HepG2 (cell line): ENCODE data around the gene HAUS5. TPM values are rescaled to one million over a fixed set of nuclear protein-coding genes. Genes with fewer than 3 reads are reported as not detected.

Experiments used
- ATAC-seq: fragments of 200-7000 bp; cut with Tn5 transposase; 3 replicates; pipeline ENCODE4 v1.9.1; 2020; ENCODE audit warnings: mild to moderate bottlenecking, moderate library complexity
- BruUV-seq: library from RNA; stranded (reverse); fragments of 400-500 nt; replicated peaks from 2 replicates; lab custom pipeline; 2021; lab: Mats Ljungman, UMichigan
- CTCF ChIA-PET: fragments of 300-600 bp; formaldehyde crosslinking; extraction: SDS; loops from one replicate; lab custom pipeline; 2021; ENCODE audit warnings: low total read pairs, inconsistent platforms, low intra/inter-chr PET ratio; lab: Yijun Ruan, JAX
- POLR2A ChIA-PET: fragments of 350-600 bp; sonication (Branson Sonifier 250); formaldehyde crosslinking; loops from one replicate; lab custom pipeline; 2020; ENCODE audit warnings: antibody characterized with exemption, inconsistent platforms; lab: Yijun Ruan, JAX
- DNase-seq: peaks from one replicate; pipeline ENCODE4 v3.0.0-alpha.2; 2015; ENCODE audit warnings: low spot score
- FAIRE-seq: peaks from 3 replicates; lab custom pipeline; 2011; peaks lifted over from hg19 to GRCh38; lab: Jason Lieb, UNC
- H2AFZ ChIP-seq: one replicate; pipeline ENCODE4 v1.6.1; 2011; ENCODE audit warnings: low read length, inconsistent platforms
- H3K27ac ChIP-seq: fragments of 300-600 bp; 3 replicates; pipeline ENCODE4 v1.8.0; 2011; ENCODE audit warnings: mixed run types, mild to moderate bottlenecking, mixed read lengths, low read length, inconsistent platforms; ENCODE audit not compliant: insufficient read depth; ENCODE audit errors: extremely low read length
- H3K27me3 ChIP-seq, 2 experiments: fragments of 200-600 bp in 1 of 2; 2 replicates in 1 of 2; 3 replicates in 1 of 2; pipeline versions ENCODE4 v1.6.0 to v1.8.0; 2011; ENCODE audit warnings: low read length in 2 of 2, mild to moderate bottlenecking in 2 of 2, moderate library complexity in 2 of 2, inconsistent platforms in 1 of 2; ENCODE audit not compliant: insufficient read depth in 2 of 2, control insufficient read depth in 1 of 2
- H3K36me3 ChIP-seq, 2 experiments: fragments of 200-600 bp in 1 of 2; replicated peaks in 1 of 2; 2 replicates in 1 of 2; 3 replicates in 1 of 2; pipeline versions ENCODE4 v1.5.1 to v1.8.0; 2011; ENCODE audit warnings: low read length in 2 of 2, inconsistent platforms in 1 of 2; ENCODE audit not compliant: insufficient read depth in 2 of 2, control insufficient read depth in 1 of 2
- H3K4me1 ChIP-seq: 2 replicates; pipeline ENCODE4 v1.5.1; 2012; ENCODE audit warnings: low read length, inconsistent platforms; ENCODE audit not compliant: insufficient read depth
- H3K4me2 ChIP-seq: 2 replicates; pipeline ENCODE4 v1.6.0; 2011; ENCODE audit warnings: low read depth, low read length, inconsistent platforms
- H3K4me3 ChIP-seq, 3 experiments: fragments of 200-600 bp in 1 of 3; sonication (generic), shearing (Covaris generic) in 1 of 3; replicated peaks in 1 of 3; 2 replicates each; pipeline ENCODE4 v1.5.1; 2011 to 2016; ENCODE audit warnings: low read length in 3 of 3, inconsistent platforms in 2 of 3, low read depth in 2 of 3, mild to moderate bottlenecking in 2 of 3, control low read depth in 1 of 3, mixed read lengths in 1 of 3; ENCODE audit not compliant: insufficient read depth in 1 of 3
- H3K79me2 ChIP-seq: one replicate; pipeline ENCODE4 v1.6.1; 2011; ENCODE audit warnings: low read length, inconsistent platforms; ENCODE audit not compliant: insufficient read depth
- H3K9ac ChIP-seq: 2 replicates; pipeline ENCODE4 v1.6.0; 2011; ENCODE audit warnings: mild to moderate bottlenecking, low read depth, low read length, inconsistent platforms; ENCODE audit not compliant: insufficient read depth
- H3K9me3 ChIP-seq: 2 replicates; pipeline ENCODE4 v1.5.1; 2012; ENCODE audit warnings: mild to moderate bottlenecking, low read length
- H4K20me1 ChIP-seq: 2 replicates; pipeline ENCODE4 v1.6.0; 2011; ENCODE audit warnings: inconsistent platforms, mild to moderate bottlenecking, low read length, moderate library complexity; ENCODE audit not compliant: insufficient read depth
- ATF4 ChIP-seq, 2 experiments: fragments of 450-650 bp in 1 of 2; sonication (generic) in 1 of 2; formaldehyde crosslinking; IDR thresholded peaks; 2 replicates each; pipeline versions ENCODE4 v1.5.0 to v1.8.0; 2020 to 2022; ENCODE audit warnings: mild to moderate bottlenecking in 1 of 2, missing genetic modification reagents in 1 of 2
- BCL6 ChIP-seq: IDR thresholded peaks from 2 replicates; pipeline ENCODE4 v1.6.1; 2016; ENCODE audit warnings: missing genetic modification reagents, missing compliant biosample characterization
- CEBPB ChIP-seq: IDR thresholded peaks from 2 replicates; pipeline ENCODE4 v1.6.1; 2011; ENCODE audit warnings: low read depth, low read length, improper control_type of control experiment, borderline replicate concordance
- FOXA1 ChIP-seq, 2 experiments: fragments of 450-650 bp in 1 of 2; sonication (generic) in 1 of 2; formaldehyde crosslinking in 1 of 2; IDR thresholded peaks; 2 replicates each; pipeline versions ENCODE4 v1.4.0 to v1.6.1; 2016 to 2020; ENCODE audit warnings: missing genetic modification reagents in 1 of 2
- KDM5A ChIP-seq: fragments of 200-600 bp; sonication (generic); IDR thresholded peaks from 2 replicates; pipeline ENCODE4 v1.7.0; 2018; ENCODE audit warnings: antibody characterized with exemption, mild to moderate bottlenecking, low read length, borderline replicate concordance
- NKX3-1 ChIP-seq: sonication (generic); formaldehyde crosslinking; IDR thresholded peaks from 2 replicates; pipeline ENCODE4 v1.5.0; 2020; ENCODE audit warnings: missing genetic modification reagents
- RBAK ChIP-seq: sonication (generic); formaldehyde crosslinking; IDR thresholded peaks from 2 replicates; pipeline ENCODE4 v1.5.1; 2020; ENCODE audit warnings: mild to moderate bottlenecking, missing genetic modification reagents
- SAP130 ChIP-seq: IDR thresholded peaks from 2 replicates; pipeline ENCODE4 v1.6.1; 2016; ENCODE audit warnings: low read depth
- ZFP37 ChIP-seq: sonication (generic); formaldehyde crosslinking; IDR thresholded peaks from 2 replicates; pipeline ENCODE4 v1.4.0; 2020; ENCODE audit warnings: missing genetic modification reagents, borderline replicate concordance
- ZFYVE20 ChIP-seq: sonication (generic); formaldehyde crosslinking; IDR thresholded peaks from 2 replicates; pipeline ENCODE4 v1.8.0; 2023; ENCODE audit warnings: low read depth, mild to moderate bottlenecking, moderate library complexity, missing genetic modification reagents, borderline replicate concordance
- ZNF431 ChIP-seq: sonication (generic); formaldehyde crosslinking; IDR thresholded peaks from 2 replicates; pipeline ENCODE4 v1.9.0; 2022; ENCODE audit warnings: missing genetic modification reagents, low read depth, mild to moderate bottlenecking, borderline replicate concordance
- ZNF629 ChIP-seq: sonication (generic); formaldehyde crosslinking; conservative IDR thresholded peaks from 2 replicates; pipeline ENCODE4 v1.5.0; 2020; ENCODE audit warnings: missing genetic modification reagents
- ZNF678 ChIP-seq: sonication (generic); formaldehyde crosslinking; IDR thresholded peaks from 2 replicates; pipeline ENCODE4 v1.4.0; 2020; ENCODE audit warnings: mild to moderate bottlenecking, missing genetic modification reagents
- ZNF770 ChIP-seq: sonication (generic); formaldehyde crosslinking; IDR thresholded peaks from 2 replicates; pipeline ENCODE4 v1.5.0; 2020; ENCODE audit warnings: mild to moderate bottlenecking, missing genetic modification reagents
- WGBS: methylation state at CpG from one replicate; pipeline ENCODE4 v1.1.6; 2017; ENCODE audit warnings: low lambda C conversion rate; 5-methylcytosine and 5-hydroxymethylcytosine counted together
- in situ Hi-C: cut with HindIII; loops from 2 replicates; pipeline ENCODE4 v1.10.0; 2017; ENCODE audit warnings: low pct_unique_long_range_greater_than_20kb; ENCODE audit not compliant: extremely low pct_ligation_motif_present
- intact Hi-C: fragments of 100-400 bp; cut with micrococcal nuclease; formaldehyde crosslinking; loops from one replicate; pipeline ENCODE4 v1.10.0; 2022; ENCODE audit not compliant: unreplicated experiment
- polyA plus RNA-seq, 8 experiments: library from polyadenylated mRNA; depleted of rRNA in 3 of 8; stranded (reverse) in 7 of 8; unstranded in 1 of 8; fragments of >200 nt; fragmentation: Illumina TruSeq in 4 of 8; extraction: Trizol in 4 of 8; gene quantifications; 2 replicates each; pipeline versions ENCODE4 v1.2.1 to v1.2.3, GENCODE V29; 2011 to 2016; ENCODE audit warnings: low read depth in 4 of 8, missing spikeins in 1 of 8, mixed read lengths in 1 of 8; ENCODE audit not compliant: insufficient read depth in 1 of 8
- total RNA-seq, 5 experiments: library from RNA; depleted of rRNA; stranded (reverse); fragments of >200 nt; fragmentation: Illumina TruSeq; extraction: Trizol; gene quantifications; 2 replicates each; pipeline ENCODE4 v1.2.3, GENCODE V29; 2016; ENCODE audit warnings: low read depth in 1 of 5

HAUS5 gene
- total and polyA plus RNA-seq, 2 of the 13 experiments (the other 11 are each of a cell fraction or from before 2014, with no cell fraction given) = 10.3 to 17.7 TPM

GRCh38 chr19:35670686-35671085, 58.2 kb downstream of the HAUS5 start:
- TF ChIP-seq ZNF770 (CRISPR knock-in tag) (peak; percentile 78; the same call in 1 of the 2 replicates), KDM5A (no peak)
- ChIA-PET POLR2A (no interaction called here), CTCF (no interaction called here)
- Histone ChIP-seq H3K27ac (no peak overlapping the region), H4K20me1 (no peaks in the 10 kb centered on the region), H3K9me3 (no peaks in the 10 kb centered on the region), H3K4me2 (no peak overlapping the region), H3K27me3 (0 out of 5 replicates have a peak, but pooled peaks cover 0 to 4% of the 10 kb centered on the region in 2 experiments), H3K9ac (no peak overlapping the region), H3K36me3 (no peaks in the 10 kb centered on the region), H3K4me1 (peaks cover 41% of the 10 kb centered on the region), H3K79me2 (no peaks in the 10 kb centered on the region), H3K4me3 (no peak overlapping the region), H2AFZ (no peak overlapping the region)
- in situ Hi-C loops = no loop called here
- WGBS = 64% methylated on average over 1 of the region's 1 CpG
- FAIRE-seq (no peak), ATAC-seq (no peak), DNase-seq (no peak)
- intact Hi-C loops = no loop called here
- no TSS peak for BruUV-seq

GRCh38 chr19:35671818-35672217, 59.3 kb downstream of the HAUS5 start:
- Histone ChIP-seq H3K9me3 (no peaks in the 10 kb centered on the region), H3K27ac (no peak overlapping the region), H3K4me3 (no peak overlapping the region), H3K79me2 (no peaks in the 10 kb centered on the region), H3K4me1 (peaks cover 41% of the 10 kb centered on the region), H4K20me1 (no peaks in the 10 kb centered on the region), H3K9ac (no peak overlapping the region), H3K4me2 (peak overlapping the region; percentile 47), H3K27me3 (0 out of 5 replicates have a peak, but pooled peaks cover 0 to 4% of the 10 kb centered on the region in 2 experiments), H3K36me3 (no peaks in the 10 kb centered on the region), H2AFZ (no peak overlapping the region)
- peak; percentile 54 for DNase-seq
- ChIA-PET CTCF (no interaction called here), POLR2A (interaction anchor here (0.7 kb wide), 1 partner anchor 100 kb away, joined by 3 read pairs; no protein-coding TSS in a partner anchor)
- BruUV-seq = no TSS peak
- FAIRE-seq = peak; percentile 68
- 1% methylated on average over 3 of the region's 3 CpGs for WGBS
- intact Hi-C loops = no loop called here
- peak; percentile 32 for ATAC-seq
- in situ Hi-C loops = no loop called here
- TF ChIP-seq ZFP37 (CRISPR knock-in tag) (no peak), NKX3-1 (CRISPR knock-in tag) (no peak), BCL6 (CRISPR knock-in tag) (no peak), FOXA1 (IDR thresholded peaks at IDR 0.05) (no peak), FOXA1 (CRISPR knock-in tag; IDR thresholded peaks at IDR 0.05) (0 out of 2 replicates have a peak, but pooled peaks have one; percentile 5), ATF4 (CRISPR knock-in tag; IDR thresholded peaks at IDR 0.05) (no peak), ZFYVE20 (CRISPR knock-in tag) (no peak), ZNF678 (CRISPR knock-in tag) (no peak), RBAK (CRISPR knock-in tag) (no peak), ZNF431 (CRISPR knock-in tag) (no peak), CEBPB (peak; percentile 95), SAP130 (CRISPR knock-in tag) (peak; percentile 55), ZNF629 (no peak)
